ENCODE data around the gene RGS7BP.

The RGS7BP gene

DNA sequence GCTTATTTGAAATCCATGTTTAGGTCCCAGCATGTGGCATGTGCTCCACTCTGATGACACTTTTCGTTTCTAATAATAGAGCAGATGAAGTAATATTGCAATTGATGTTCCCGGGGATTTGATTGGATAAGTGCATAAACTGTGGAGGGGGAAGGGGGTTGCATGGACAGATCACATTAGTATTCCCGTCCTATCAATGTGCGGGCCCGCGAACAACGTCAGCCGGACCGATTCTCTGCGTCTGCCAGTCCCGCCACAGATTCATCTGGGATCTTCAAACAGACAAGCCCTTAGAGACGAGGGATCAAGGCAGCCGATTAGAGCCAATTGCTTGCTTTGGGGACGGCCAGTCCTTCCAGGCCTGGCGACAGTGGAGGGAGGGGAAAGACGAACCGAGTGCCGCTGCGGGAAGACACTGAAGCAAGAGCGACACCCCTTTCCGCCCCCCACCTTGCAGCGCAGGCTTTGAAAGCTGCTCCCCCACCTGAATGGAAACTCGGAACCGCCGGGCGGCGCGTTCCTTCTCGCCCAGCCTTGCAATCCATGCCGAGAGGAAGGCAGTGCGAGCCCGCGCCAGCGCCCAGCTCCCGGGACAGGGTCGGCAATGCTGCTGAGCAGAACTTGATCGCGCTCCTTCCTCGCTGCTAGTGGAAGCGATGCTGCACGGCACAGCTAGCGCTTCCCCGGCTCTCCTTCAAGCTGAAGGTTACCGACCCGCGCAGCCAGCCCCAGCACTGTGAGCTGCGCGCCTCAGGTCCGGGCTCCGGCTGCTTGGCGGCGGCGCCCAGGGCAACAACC is at the start of gene RGS7BP:
Gene RGS7BP (plus strand): TSS at position 247 of the 798 bp plus-strand sequence. CDS start 610 bp downstream, outside the sequence.
- DNase-seq (ENCODE audit: low read depth in 3 of 3) = no peak

GRCh38 chr5:64457846-64458245 is 48.0 kb upstream of the RGS7BP start:
- no peak for DNase-seq (ENCODE audit: low read depth in 3 of 3)

DNA sequence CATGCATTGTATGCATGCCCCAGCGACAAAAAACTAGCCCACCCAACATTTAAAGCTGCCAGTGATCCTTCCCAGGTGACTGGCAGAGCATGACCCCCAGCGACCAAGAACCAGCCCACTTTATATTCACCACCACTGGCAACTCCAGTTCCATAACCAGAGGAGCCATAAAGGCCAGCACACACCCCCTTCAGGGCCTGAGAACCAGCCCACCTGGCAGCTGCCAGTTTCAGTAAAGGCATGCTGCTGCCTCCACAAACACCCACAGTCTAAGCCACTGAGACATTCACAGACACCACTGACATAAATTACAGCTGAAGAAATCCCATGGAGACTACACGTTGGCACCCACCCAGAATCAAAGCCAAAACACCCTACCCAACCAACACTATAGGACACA is 46.9 kb upstream of the RGS7BP start:
- no peak for DNase-seq (ENCODE audit: low read depth in 3 of 3)

DNA sequence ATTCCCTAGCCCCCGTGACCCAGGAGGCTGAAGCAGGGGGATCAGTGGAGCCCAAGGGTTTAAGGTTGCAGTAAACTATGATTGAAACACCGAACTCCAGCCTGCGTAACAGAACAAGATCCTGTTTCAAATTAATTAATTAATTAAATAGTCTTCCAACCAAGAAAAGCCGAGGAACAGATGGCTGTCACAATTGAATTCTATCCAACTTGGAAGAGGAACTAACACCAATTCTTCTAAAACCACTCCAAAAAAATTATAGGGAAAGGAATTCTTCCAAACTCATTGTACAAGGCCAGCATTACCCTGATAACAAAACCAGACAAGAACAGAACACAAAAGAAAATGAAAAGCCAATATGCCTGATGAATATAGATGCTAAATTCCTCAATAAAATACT is 43.4 kb upstream of the RGS7BP start:
- DNase-seq (ENCODE audit: low read depth in 3 of 3) = no peak

GRCh38 chr5:64486163-64486562 is 19.7 kb upstream of the RGS7BP start:
- DNase-seq (ENCODE audit: low read depth in 3 of 3) = no peak

DNA sequence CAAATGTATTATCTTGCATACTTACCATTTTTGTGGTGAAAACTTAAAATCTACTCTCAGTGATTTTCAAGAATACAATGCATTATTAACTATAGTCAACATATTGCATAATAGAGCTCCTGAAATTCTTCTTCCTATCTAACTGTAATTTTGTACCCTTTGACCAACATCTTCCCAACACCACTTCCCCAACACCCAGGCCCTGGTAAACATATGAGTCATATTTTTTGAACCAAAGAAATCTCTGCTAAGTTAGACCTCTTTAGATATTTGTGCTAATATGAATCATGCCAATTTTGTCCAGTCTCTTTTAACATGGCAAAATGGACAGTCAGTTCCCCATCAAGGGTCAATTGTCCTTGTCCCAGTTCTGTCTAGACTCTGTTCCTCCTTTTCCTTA is 18.5 kb upstream of the RGS7BP start:
- DNase-seq (ENCODE audit: low read depth in 3 of 3) = no peak

GRCh38 chr5:64489857-64490256 is 16.0 kb upstream of the RGS7BP start:
- DNase-seq (ENCODE audit: low read depth in 3 of 3) = no peak

- DNase-seq (ENCODE audit: low read depth in 3 of 3) = no peak
Observed at GRCh38 chr5:64497386-64497785, 8.4 kb upstream of the RGS7BP start.

DNA sequence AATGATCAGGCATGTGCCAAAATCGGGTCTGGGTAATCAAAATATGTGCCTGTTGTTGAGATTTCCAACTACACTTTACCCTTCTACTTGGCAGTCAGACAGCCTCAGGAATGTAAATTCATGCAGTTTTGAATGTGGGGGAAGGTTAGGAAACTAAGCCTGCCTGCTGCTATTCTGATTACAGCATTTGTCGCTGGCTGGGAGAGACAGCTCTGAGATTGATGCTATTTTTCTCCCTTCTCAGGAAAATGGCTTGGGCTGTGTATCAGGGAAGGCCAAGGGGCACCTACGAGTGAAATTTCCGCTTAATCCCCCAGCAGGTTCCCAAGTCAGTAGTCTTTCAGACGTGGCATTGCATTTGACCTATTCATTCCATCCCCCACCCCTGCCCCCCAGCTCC is 3.6 kb upstream of the RGS7BP start:
- no peak for DNase-seq (ENCODE audit: low read depth in 3 of 3)

DNA sequence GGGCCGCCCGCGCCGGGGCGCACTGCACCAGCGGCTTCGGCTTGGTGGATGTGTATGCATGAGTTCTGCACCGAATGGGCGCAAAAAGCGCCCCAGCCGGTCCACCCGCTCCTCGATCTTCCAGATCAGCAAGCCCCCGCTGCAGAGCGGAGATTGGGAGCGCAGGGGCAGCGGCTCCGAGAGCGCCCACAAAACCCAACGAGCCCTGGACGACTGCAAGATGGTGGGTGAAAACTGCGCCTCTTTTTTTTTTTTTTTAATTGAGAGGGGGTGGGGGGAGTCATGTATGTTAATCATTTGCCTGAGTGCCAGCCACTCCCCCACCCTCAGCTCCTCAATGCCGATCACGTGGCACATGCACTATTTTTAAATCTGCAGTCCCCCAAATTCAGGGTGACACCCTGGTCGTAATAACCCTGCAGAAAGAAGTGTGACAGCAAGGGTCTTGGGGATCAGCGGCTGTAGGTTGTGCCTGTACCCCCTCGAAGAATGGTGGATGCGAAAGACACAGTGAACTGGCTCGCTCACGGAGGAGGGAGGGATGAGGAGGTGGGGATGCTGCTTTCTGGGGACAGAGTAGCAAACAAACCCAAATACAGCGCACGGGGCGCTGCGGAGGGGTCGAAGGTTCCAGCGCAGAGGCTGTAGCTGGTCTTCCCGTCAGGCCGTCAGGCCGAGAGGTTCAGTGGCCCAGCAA is 900 bp downstream of the RGS7BP start:
- DNase-seq (ENCODE audit: low read depth in 3 of 3) = no peak

DNA sequence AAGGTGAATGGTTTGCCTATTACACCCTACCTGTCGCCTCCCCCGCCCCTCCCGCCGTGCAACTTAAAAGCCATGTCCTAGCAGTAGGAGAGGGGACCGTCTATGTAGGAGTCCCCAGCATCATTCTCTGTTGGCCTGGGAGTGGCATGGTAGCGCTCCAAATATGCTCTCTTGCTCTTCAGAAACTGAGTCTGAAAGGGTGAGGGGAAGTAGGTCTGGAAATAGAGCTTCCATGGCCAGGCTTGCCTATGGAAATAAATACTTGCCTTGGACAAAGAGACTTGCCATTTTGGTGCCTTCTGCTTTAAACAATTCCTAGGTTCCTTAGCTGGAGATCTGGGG is 1.4 kb downstream of the RGS7BP start:
- no peak for DNase-seq (ENCODE audit: low read depth in 3 of 3)

DNA sequence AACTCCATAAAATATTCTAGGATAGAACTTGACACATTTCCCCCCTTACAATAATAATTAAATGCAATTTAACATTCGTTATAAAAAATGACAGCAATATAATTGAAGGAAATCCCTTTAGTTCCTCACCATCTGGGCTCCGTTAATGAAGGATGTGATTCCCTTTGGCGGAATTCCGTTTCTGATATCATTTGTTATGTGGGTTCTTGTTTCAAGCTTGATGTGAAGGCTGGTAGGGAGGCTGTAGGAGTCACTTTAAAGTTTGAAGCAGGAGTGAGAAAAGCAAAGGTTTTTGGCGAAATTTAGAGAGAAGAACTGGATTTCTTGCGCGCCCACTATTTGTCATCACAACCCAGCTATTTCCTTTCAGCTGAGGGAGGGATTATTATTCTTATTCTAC is 4.0 kb downstream of the RGS7BP start:
- no peak for DNase-seq (ENCODE audit: low read depth in 3 of 3)

- no peak for DNase-seq (ENCODE audit: low read depth in 3 of 3)
Observed at GRCh38 chr5:64513492-64513891, 7.7 kb downstream of the RGS7BP start.

GRCh38 chr5:64514612-64515011 is 8.8 kb downstream of the RGS7BP start:
- no peak for DNase-seq (ENCODE audit: low read depth in 3 of 3)

DNA sequence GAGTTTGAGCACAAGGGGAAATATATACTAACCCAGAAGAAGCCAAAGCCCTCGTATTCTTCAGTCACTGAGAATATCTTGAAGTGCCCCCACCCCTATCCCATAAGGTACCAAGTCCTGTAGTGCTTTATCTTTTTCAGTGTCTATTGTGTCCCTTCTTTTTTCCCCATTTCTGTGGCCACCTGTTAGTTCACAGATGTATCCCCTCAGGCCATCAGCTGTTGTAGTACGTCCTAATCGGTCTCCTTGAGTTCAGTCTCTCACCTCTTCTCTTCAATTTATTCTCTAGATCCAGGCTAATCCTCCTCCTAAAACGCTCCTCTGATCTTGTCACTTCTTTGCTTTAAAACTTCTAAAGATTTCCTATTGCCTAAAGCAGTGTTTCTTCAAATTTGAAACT is 10.4 kb downstream of the RGS7BP start:
- DNase-seq (ENCODE audit: low read depth in 3 of 3) = no peak

GRCh38 chr5:64518793-64519192 is 13.0 kb downstream of the RGS7BP start:
- DNase-seq (ENCODE audit: low read depth in 3 of 3) = no peak

- DNase-seq (ENCODE audit: low read depth in 3 of 3) = no peak
Observed at GRCh38 chr5:64519263-64519662, 13.4 kb downstream of the RGS7BP start.

DNA sequence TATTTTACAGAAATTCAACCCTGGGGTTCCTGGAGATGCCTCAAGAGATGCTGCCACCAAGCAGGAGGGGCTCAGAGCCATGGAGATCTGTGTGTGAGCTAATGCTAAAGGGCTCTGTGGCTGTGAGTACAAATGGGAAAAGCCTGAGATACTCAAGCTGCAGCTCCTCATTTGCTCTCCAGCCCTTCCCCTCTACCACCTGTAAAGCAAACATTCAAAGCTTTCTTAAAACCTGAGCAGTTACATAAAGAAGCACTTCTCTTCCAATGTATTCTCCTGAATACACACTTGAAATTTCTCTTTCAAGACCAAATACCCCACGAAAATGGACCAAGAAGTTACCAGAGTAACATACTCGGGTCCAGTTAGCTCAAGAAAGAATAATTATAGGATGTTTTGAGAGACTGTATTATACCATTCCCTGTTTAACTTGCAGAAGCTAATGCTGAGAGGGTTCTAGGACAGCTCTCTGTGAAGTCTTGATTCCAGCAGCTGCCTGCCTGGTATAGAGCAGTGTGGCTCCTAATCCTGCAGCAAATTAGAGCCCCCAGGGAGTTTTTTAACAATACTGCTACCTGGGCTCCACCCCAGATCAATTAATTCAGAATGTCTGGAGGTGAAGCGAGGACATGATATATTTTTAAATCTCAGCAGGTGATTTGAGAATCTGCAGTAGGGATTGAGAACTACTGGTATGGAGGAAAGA is 21.1 kb downstream of the RGS7BP start:
- no peak for DNase-seq (ENCODE audit: low read depth in 3 of 3)

- no peak for DNase-seq (ENCODE audit: low read depth in 3 of 3)
Observed at GRCh38 chr5:64530076-64530475, 24.3 kb downstream of the RGS7BP start.

DNA sequence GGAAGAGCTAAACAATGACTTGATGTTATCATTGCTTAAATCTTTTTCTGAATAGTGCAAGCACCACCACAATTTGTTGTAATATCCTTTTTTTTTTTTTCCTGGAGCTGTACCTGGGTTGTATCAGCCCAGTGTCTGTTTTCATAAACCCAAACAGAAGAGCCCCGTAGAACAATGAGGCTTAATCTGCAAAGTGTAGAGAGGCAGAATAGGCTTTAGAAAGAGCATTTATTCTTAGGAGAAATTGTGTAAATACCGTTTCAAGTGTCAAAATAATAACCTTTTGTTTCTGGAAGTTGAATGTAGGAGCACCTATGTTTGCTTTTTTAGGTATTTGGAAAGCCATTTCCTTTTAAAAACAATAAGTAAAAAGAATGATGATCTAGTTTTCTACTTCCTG is 26.4 kb downstream of the RGS7BP start:
- DNase-seq (ENCODE audit: low read depth in 3 of 3) = no peak

DNA sequence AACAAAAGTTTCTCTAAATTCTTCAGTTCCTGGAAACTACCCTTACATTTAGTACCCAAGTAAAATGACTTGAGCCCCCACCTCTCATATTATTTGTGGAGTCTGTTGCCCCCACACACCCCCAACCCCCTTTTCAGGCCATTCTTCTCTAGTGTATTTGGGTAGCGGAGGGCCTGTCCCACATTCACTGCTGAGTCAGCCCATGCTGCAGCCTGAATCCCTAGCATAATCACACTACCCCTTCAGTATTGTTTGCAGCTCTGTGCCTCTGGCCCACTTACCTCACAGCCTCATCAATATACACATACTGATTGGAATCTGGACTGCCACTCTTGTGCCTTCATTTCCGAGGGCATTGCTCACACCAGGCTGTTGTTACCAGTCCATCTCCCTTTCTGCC is 26.8 kb downstream of the RGS7BP start:
- DNase-seq (ENCODE audit: low read depth in 3 of 3) = no peak

- DNase-seq (ENCODE audit: low read depth in 3 of 3) = no peak
Observed at GRCh38 chr5:64534033-64534432, 28.2 kb downstream of the RGS7BP start.

- no peak for DNase-seq (ENCODE audit: low read depth in 3 of 3)
Observed at GRCh38 chr5:64557911-64558310, 52.1 kb downstream of the RGS7BP start.

Data from stimulated activated CD4-positive, alpha-beta T cell treated with anti-CD3 and anti-CD28 coated beads, TNF-alpha, amount 100 ng/mL, for 24 hours (primary cell).